ENCODE data around the gene VPS29.

The VPS29 gene

DNA sequence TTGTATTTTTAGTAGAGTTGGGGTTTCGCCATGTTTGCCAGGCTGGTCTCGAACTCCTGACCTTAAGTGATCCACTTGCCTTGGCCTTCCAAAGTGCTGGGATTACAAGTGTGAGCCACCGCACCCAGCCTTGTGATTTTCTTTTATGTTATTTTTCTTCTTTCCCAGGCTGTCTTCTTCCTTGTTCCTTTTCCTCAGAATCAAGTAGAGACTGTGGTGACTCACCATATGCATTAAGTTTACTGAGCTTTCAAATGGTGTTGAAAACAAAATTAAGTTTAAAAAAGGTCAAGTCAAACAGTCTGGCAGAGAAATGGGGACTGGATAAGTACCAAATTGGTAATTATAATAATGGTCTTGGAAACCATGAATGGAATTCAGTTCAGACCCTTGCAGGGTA is 57.5 kb downstream of the VPS29 start:
- no peak for DNase-seq
